Omental fat pad (tissue), 4 donors: ENCODE results near the gene TEX22. TPM values are rescaled to one million over a fixed set of nuclear protein-coding genes. Genes with fewer than 3 reads are reported as not detected.

ENCODE experiments used
- ATAC-seq: fragments of 150-250 bp; one replicate; pipeline ENCODE4 v1.9.1; 2016; ENCODE audit warnings: mild to moderate bottlenecking, moderate library complexity; ENCODE audit not compliant: low FRiP score
- DNase-seq: peaks from one replicate; pipeline ENCODE4 v3.0.0-alpha.2; 2019; ENCODE audit warnings: low spot score
- total RNA-seq, 4 donors: library from RNA; depleted of rRNA; stranded (reverse); fragments of >200 nt; gene quantifications; one replicate each; pipeline ENCODE4 v1.1.0, GENCODE V29; 2016
- TF ChIP-seq, protein P1 (sequence below), 3 donors: fragments of 450-650 bp; IDR thresholded peaks; one replicate each; pipeline ENCODE4 v1.5.1; 2016 to 2017; ENCODE audit warnings: antibody characterized with exemption in 3 of 3, mild to moderate bottlenecking in 3 of 3, moderate library complexity in 2 of 3

The TEX22 gene, protein sequence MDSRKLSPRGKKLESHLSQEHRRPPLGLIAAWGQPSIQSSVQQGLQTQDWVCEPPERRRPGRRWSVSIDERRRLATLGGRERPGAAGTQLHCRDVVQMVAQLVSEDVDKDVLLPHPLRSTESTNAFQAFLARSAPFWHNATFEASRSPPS
- total RNA-seq, result under 1 TPM in 2 of 4 donors, not detected in 2; 0.24 to 0.47 TPM

DNA sequence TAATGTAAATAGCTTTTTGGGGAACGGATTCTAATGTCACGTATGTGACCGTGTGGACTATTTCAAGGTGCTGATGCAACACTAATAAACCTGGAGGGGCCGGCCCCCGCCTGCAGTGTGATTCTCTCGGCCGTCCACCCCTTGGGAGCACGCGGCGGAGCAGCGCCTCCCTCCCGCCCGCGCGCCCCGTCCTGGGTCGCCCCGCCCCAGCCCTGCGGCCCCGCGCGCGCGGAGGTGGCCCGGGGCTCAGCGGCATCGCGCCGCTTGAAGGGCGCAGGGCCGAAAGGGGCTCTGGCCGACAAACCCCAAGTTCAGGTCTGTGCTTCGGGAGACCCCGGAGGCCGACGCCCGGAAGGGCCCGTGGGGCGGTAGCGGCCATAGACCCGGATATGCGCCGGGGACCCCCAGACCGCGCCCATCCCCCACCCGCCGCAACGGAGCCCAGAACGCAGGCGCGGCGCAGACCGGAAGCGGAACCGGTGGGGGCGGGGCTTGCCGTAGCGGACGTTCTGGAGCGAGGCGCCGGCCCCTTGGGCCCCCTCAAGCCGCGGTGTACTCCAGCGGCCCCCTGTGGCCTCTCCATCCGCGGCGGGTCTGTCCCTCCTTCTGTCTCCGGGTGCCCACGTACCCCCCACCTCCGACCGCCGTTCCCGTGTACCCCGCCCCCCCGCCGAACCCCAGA, at the start of gene TEX22:
TSS of gene TEX22 (plus strand) at position 495 of the 682 bp plus-strand sequence. CDS start 803 bp downstream, outside the sequence.
- ATAC-seq, result peak; percentile 91
- DNase-seq, result peak; percentile 91
- TF ChIP-seq, protein P1, sequence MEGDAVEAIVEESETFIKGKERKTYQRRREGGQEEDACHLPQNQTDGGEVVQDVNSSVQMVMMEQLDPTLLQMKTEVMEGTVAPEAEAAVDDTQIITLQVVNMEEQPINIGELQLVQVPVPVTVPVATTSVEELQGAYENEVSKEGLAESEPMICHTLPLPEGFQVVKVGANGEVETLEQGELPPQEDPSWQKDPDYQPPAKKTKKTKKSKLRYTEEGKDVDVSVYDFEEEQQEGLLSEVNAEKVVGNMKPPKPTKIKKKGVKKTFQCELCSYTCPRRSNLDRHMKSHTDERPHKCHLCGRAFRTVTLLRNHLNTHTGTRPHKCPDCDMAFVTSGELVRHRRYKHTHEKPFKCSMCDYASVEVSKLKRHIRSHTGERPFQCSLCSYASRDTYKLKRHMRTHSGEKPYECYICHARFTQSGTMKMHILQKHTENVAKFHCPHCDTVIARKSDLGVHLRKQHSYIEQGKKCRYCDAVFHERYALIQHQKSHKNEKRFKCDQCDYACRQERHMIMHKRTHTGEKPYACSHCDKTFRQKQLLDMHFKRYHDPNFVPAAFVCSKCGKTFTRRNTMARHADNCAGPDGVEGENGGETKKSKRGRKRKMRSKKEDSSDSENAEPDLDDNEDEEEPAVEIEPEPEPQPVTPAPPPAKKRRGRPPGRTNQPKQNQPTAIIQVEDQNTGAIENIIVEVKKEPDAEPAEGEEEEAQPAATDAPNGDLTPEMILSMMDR (IDR thresholded peaks at IDR 0.05), result no peak

- DNase-seq (no peak), ATAC-seq (no peak)
- TF ChIP-seq, protein P1 (IDR thresholded peaks at IDR 0.05), result no peak
These were observed 49.2 kb upstream of the TEX22 start for GRCh38 chr14:105348945-105349699.

GRCh38 chr14:105349992-105350391, 48.3 kb upstream of the TEX22 start:
- ATAC-seq (no peak), DNase-seq (no peak)
- TF ChIP-seq, protein P1 (IDR thresholded peaks at IDR 0.05), result no peak

- ATAC-seq (no peak), DNase-seq (no peak)
- TF ChIP-seq, protein P1 (IDR thresholded peaks at IDR 0.05), result no peak
These were observed 47.7 kb upstream of the TEX22 start for GRCh38 chr14:105350450-105351244.

DNA sequence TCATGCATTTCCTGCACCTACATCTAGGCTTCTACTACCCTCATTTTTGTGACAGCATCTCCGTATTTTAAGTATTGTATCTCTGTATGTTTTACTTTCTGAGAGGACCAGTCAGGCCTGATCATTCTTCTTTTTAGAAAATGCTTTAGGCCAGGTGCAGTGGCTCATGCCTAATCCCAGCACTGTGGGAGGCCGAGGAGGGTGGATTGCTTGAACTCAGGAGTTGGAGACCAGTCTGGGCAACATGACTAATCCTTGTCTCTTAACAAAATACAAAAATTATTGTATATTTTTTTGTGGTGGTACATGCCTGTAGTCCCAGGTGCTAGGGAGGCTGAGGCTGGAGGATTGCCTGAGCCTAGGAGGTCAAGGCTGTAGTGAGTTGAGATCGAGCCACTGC, 46.9 kb upstream of the TEX22 start:
- ATAC-seq (no peak), DNase-seq (no peak)
- TF ChIP-seq, protein P1 (IDR thresholded peaks at IDR 0.05), result no peak

DNA sequence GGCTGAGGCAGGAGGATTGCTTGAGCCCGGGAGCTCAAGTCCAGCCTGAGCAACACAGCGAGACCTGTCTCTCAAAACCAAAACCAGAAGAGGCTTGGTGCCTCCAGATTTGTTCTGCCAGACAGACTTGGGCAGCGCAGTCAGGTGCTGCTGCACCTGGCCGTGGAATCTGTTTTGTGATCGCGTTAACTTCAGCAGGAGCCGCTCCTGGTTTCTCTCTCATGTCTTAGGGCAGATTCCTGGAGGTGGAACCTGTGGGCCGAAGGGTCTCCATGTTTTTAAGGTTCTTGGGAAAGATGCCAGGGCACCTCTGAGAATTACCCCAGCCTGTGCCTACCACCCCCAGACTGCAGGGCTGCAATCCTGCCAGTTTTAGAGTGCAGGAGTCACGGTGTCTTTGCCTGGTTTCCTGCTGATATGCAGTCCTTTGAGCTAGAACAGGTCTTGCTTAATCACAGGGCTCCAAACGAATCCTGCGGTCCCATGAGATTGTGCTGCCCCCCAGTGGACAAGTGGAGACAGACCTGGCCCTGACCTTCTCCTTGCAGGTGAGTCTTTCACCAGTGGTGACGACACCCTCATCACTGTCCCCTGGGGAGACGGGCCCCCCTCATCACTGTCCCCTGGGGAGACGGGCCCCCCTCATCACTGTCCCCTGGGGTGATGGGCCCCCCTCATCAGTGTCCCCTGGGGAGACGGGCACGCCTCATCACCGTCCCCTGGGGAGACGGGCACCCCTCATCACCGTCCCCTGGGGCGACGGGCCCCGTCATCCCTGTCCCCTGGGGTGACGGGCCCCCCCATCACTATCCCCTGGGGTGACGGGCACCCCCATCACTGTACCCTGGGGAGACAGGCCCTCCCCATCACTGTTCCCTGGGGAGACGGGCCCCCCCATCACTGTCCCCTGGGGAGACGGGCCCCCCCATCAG, 46.2 kb upstream of the TEX22 start:
- DNase-seq (peak; percentile 72), ATAC-seq (peak; percentile 91)
- TF ChIP-seq, protein P1 (IDR thresholded peaks at IDR 0.05), result peak in 2 of 3 donors; percentile 50 to 61
